ENCODE measurements around the gene MPP3. TPM values are rescaled to one million over a fixed set of nuclear protein-coding genes. Genes with fewer than 3 reads are reported as not detected.

Gene MPP3
- total RNA-seq, 2 experiments from 2014 or later, result 0.37 to 0.41 TPM

DNA sequence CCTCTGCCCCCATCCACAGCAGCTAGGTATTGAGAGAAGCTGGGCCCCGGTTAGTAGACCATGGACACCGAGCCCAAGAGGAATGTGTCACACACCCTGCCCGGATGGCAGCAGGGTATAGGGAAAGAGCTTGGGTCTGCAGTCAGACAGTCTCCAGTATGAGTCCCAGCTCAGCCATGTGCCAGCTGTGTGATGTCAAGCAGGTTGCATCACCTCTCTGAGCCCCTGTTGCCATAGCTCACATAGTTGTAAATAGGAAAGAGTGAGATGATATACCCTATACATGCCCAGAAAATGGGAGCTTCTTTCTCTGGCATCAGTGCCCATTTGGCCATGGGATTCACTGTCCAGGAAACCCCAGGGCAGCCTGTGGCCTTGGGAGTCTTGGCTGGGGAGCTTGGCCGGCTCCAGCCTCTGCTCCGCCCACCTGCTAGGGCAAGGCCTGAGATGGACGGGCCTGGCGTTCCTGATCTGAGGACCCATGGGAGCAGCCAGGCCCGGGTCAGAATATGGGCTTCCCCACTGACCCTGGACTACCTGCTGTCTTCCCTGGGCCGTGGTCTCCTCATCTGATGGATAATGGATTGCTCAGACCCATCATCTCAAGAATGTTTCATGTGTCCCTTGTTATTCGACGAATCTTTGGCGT lies 27.3 kb upstream of the MPP3 start:
- Mint-ChIP-seq H3K4me3 (no peak overlapping the region), H3K9me3 (ENCODE audit: low read depth) (no peaks in the 10 kb centered on the region), H3K27ac (no peak overlapping the region), H3K36me3 (ENCODE audit: low read depth) (no peaks in the 10 kb centered on the region), H3K27me3 (peaks cover 3% of the 10 kb centered on the region), H3K4me1 (no peaks in the 10 kb centered on the region)
- ATAC-seq (peak; percentile 51), DNase-seq (peak; percentile 31)
- POLR2A ChIA-PET, result no interaction called here
- intact Hi-C loops (cut with DNase I, micrococcal nuclease), result no loop called here
- CTCF ChIA-PET, result interaction anchor here (0.6 to 4.1 kb wide), 2 partner anchors 14 to 397 kb away, joined by 3 to 17 read pairs; partner anchors contain the start of gene CD300LG

DNA sequence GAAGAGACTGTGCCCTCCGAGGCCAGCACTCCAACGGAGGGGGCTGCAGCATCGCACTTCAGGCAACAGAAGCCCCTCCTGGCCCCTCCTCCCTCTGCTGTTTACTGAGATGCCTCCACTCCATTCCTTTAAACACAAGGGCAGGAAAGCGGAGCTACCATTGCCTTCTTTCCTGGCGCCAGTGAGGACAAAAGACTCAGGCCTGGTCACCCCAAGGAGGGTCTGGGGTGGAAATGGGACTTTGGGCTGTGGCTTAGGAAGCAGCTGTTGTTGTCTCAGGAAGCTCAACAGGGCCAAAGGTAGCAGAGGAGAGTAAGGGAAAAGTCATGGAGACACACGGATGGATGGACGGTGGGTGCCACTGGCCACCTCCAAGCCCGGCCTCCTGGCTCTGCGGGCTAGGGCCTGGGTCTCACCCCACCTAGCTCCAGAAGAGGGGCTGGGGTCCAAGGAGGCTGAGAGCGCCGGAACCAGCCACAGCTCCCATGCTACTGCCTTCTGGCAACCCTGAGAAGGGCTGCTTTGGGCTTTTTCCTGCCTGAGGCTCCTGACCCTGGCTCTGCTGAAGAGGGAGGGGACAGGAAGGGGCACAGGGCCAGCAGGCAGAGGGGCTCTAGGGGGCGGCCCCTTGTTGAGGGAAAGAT lies 25.1 kb upstream of the MPP3 start:
- no peak overlapping the region for H3K27ac Mint-ChIP-seq
- peaks cover 3% of the 10 kb centered on the region for H3K27me3 Mint-ChIP-seq
- no peak for DNase-seq
- intact Hi-C loops (cut with DNase I, micrococcal nuclease), result no loop called here
- CTCF ChIA-PET, result interaction anchor here (0.5 to 0.9 kb wide), 4 partner anchors 11 to 1416 kb away, joined by 3 to 4 read pairs (median 3); partner anchors contain the start of gene CD300LG
- no peaks in the 10 kb centered on the region for H3K4me1 Mint-ChIP-seq
- no peaks in the 10 kb centered on the region for H3K36me3 Mint-ChIP-seq (ENCODE audit: low read depth)
- no peaks in the 10 kb centered on the region for H3K9me3 Mint-ChIP-seq (ENCODE audit: low read depth)
- ATAC-seq, result no peak
- no peak overlapping the region for H3K4me3 Mint-ChIP-seq
- POLR2A ChIA-PET, result no interaction called here

DNA sequence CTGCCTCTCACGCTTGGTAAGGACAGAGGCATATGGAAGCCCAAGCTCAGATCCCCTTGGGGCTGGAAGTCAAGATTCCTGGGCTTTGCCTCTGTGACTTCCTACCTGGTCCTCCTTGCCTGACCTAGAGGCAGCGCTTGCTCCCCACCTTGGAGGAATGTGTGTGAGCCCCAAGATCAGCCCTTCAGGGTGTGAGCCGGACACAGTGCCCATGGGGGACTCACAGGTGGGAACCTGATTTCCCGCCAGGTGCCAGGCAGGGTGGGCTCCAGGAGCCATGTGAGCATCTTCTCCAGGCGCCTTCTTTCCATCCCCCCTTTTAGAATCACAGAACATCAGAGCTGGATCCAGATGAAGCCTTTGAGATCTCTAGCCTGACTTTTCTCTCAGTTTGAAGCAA lies 24.2 kb upstream of the MPP3 start:
- H3K4me3 Mint-ChIP-seq, result no peak overlapping the region
- H3K27me3 Mint-ChIP-seq, result peaks cover 3% of the 10 kb centered on the region
- H3K9me3 Mint-ChIP-seq (ENCODE audit: low read depth), result no peaks in the 10 kb centered on the region
- intact Hi-C loops (cut with DNase I, micrococcal nuclease), result no loop called here
- ChIA-PET POLR2A (interaction anchor here (0.6 kb wide), 1 partner anchor 328 kb away, joined by 7 read pairs; no protein-coding TSS in a partner anchor), CTCF (interaction anchor here (0.9 kb wide), 3 partner anchors 10 to 22 kb away, joined by 3 to 7 read pairs (median 3); partner anchors contain the start of gene CD300LG)
- no peak overlapping the region for H3K27ac Mint-ChIP-seq
- DNase-seq, result no peak
- no peaks in the 10 kb centered on the region for H3K4me1 Mint-ChIP-seq
- H3K36me3 Mint-ChIP-seq (ENCODE audit: low read depth), result no peaks in the 10 kb centered on the region
- ATAC-seq, result no peak

DNA sequence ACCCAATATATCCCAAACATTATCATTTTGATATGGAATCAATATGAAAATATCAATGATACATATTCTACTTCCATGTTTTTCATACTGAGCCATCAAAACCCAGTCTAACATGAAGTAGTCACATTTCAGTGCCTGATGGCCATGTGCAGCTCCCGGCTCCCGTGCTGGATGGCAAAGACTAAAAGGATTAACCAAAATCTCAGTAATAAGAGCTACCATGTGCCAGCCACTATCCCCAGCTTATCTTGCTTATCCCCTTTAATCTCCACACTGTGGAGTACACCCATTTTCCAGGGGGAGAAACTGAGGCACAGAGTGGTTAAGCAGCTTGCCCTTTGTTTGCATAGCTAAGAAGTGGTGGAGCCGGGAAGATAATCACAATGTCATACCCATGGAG lies 23.2 kb upstream of the MPP3 start:
- no peak overlapping the region for H3K27ac Mint-ChIP-seq
- intact Hi-C loops (cut with DNase I, micrococcal nuclease), result no loop called here
- H3K4me3 Mint-ChIP-seq, result no peak overlapping the region
- ChIA-PET POLR2A (no interaction called here), CTCF (interaction anchor here (0.9 to 1.1 kb wide), 2 partner anchors 23 to 24 kb away, joined by 3 to 7 read pairs; no protein-coding TSS in a partner anchor)
- peaks cover 8% of the 10 kb centered on the region for H3K27me3 Mint-ChIP-seq
- ATAC-seq (no peak), DNase-seq (no peak)
- no peaks in the 10 kb centered on the region for H3K9me3 Mint-ChIP-seq (ENCODE audit: low read depth)
- H3K36me3 Mint-ChIP-seq (ENCODE audit: low read depth), result no peaks in the 10 kb centered on the region
- H3K4me1 Mint-ChIP-seq, result no peaks in the 10 kb centered on the region

DNA sequence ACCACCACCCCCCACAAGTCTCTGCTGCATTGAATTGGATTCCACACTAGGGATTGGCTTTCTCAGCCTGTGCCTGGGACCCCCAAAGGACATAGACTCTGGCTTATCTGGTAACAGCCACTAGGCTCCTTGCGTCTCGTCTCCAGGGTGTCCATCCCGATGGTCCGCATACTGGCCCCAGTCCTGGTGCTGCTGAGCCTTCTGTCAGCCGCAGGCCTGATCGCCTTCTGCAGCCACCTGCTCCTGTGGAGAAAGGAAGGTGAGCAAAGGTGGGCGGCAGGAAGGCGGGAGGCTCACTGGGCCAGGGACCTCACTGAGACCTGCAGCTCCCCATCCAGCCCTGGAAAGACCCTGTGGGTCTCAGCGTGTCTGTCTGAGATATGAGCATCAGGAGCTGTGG lies 22.1 kb upstream of the MPP3 start:
- no peaks in the 10 kb centered on the region for H3K9me3 Mint-ChIP-seq (ENCODE audit: low read depth)
- no peak overlapping the region for H3K4me3 Mint-ChIP-seq
- H3K27me3 Mint-ChIP-seq, result peaks cover 8% of the 10 kb centered on the region
- no peak overlapping the region for H3K27ac Mint-ChIP-seq
- H3K36me3 Mint-ChIP-seq (ENCODE audit: low read depth), result no peaks in the 10 kb centered on the region
- ChIA-PET CTCF (interaction anchor here (0.9 to 1.1 kb wide), 2 partner anchors 9 to 23 kb away, joined by 3 read pairs; no protein-coding TSS in a partner anchor), POLR2A (interaction anchor here (0.7 kb wide), 1 partner anchor 241 kb away, joined by 3 read pairs; no protein-coding TSS in a partner anchor)
- DNase-seq, result no peak
- no peak for ATAC-seq
- H3K4me1 Mint-ChIP-seq, result no peaks in the 10 kb centered on the region
- intact Hi-C loops (cut with DNase I, micrococcal nuclease), result no loop called here

DNA sequence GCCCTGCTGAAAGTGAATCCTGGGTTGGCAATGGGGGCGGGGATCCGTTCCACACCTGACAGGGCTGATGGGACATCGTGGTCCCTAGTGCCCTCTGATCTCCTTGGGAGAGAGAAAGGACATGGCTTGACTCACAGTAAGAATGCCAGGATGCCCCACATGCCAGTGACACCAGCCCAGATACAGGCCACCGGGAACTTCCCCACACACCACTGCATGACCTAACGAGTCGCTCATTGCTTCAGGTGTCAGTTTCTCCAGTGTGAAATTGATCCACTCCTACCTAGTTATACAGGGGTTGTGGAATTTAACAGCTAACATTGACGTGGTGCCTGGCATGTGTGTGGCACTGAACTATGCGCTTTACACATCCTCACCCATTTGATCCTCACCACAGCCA lies 21.6 kb upstream of the MPP3 start:
- intact Hi-C loops (cut with DNase I, micrococcal nuclease), result no loop called here
- Mint-ChIP-seq H3K4me3 (no peak overlapping the region), H3K36me3 (ENCODE audit: low read depth) (no peaks in the 10 kb centered on the region), H3K4me1 (no peaks in the 10 kb centered on the region), H3K27ac (no peak overlapping the region), H3K9me3 (ENCODE audit: low read depth) (no peaks in the 10 kb centered on the region), H3K27me3 (peaks cover 8% of the 10 kb centered on the region)
- ChIA-PET POLR2A (no interaction called here), CTCF (interaction anchor here (0.6 to 1.0 kb wide), 2 partner anchors 9 to 61 kb away, joined by 3 read pairs; no protein-coding TSS in a partner anchor)
- ATAC-seq, result no peak
- DNase-seq, result no peak

DNA sequence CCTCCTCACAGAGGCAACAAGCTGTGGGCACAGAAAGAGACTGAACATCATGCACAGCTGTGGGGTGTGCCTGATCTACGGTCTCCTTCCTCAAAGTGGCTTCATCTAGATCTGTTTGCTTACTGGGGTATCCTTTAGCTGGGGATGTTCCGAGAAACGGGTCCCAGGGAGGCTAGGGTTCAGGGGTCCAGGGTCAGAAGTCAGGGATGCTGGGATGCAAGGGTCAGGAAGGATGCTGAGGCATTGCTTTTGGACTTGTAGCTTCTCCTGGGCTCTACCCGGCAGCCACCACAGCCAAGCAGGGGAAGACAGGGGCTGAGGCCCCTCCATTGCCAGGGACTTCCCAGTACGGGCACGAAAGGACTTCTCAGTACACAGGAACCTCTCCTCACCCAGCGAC lies 20.6 kb upstream of the MPP3 start:
- H3K4me3 Mint-ChIP-seq, result no peak overlapping the region
- ATAC-seq (no peak), DNase-seq (no peak)
- H3K36me3 Mint-ChIP-seq (ENCODE audit: low read depth), result no peaks in the 10 kb centered on the region
- H3K4me1 Mint-ChIP-seq, result no peaks in the 10 kb centered on the region
- POLR2A ChIA-PET, result no interaction called here
- CTCF ChIA-PET, result interaction anchor here (0.6 to 1.0 kb wide), 4 partner anchors 10 to 593 kb away, joined by 3 to 5 read pairs (median 3); no protein-coding TSS in a partner anchor
- peaks cover 12% of the 10 kb centered on the region for H3K27me3 Mint-ChIP-seq
- no peaks in the 10 kb centered on the region for H3K9me3 Mint-ChIP-seq (ENCODE audit: low read depth)
- intact Hi-C loops (cut with DNase I, micrococcal nuclease), result no loop called here
- no peak overlapping the region for H3K27ac Mint-ChIP-seq

DNA sequence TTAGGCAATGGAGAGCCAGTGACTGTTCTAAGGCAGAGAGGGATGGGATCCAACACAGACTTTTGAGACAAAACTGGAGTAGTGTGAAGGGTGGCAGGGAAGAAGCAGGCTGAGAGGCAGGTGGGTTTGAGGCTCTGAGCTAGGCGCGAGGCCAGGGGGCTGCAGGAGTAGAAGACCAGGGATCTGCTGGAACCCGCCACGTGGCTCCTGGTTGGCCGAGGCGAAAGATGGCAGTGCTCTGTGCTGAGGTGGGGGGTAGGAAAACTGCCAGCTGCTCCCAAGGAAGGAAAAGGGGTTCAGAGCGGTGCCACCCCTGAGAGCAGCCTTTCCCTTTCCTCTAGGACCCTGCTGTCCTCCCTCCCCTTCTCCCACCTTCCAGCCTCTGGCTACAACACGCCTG lies 19.6 kb upstream of the MPP3 start:
- no peaks in the 10 kb centered on the region for H3K9me3 Mint-ChIP-seq (ENCODE audit: low read depth)
- intact Hi-C loops (cut with DNase I, micrococcal nuclease), result no loop called here
- DNase-seq, result no peak
- no peaks in the 10 kb centered on the region for H3K4me1 Mint-ChIP-seq
- ChIA-PET CTCF (no interaction called here), POLR2A (no interaction called here)
- H3K27me3 Mint-ChIP-seq, result peaks cover 15% of the 10 kb centered on the region
- no peaks in the 10 kb centered on the region for H3K36me3 Mint-ChIP-seq (ENCODE audit: low read depth)
- no peak overlapping the region for H3K27ac Mint-ChIP-seq
- H3K4me3 Mint-ChIP-seq, result no peak overlapping the region
- no peak for ATAC-seq

DNA sequence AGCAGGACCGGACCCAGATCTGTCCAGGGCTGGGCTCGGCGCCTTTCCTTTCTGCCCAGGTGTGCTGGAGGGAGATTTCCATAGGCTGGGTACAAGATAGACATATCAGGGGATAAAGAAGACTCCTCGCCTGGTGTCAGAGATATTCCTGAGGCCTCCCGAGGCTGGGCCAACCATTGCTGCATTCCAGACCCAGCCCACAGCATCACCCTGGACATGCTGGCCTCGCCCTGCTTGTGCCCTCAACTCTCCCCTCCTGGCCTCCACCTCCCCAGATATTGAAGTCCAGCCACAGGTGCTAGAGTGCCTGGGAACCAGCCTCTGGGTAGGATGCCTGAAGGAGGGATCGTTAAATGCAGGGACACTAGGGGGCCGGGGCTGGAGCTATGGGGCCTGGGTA lies 16.2 kb upstream of the MPP3 start:
- H3K27me3 Mint-ChIP-seq, result peaks cover 15% of the 10 kb centered on the region
- H3K27ac Mint-ChIP-seq, result no peak overlapping the region
- no peaks in the 10 kb centered on the region for H3K36me3 Mint-ChIP-seq (ENCODE audit: low read depth)
- H3K4me1 Mint-ChIP-seq, result no peaks in the 10 kb centered on the region
- ATAC-seq (no peak), DNase-seq (no peak)
- H3K4me3 Mint-ChIP-seq, result no peak overlapping the region
- intact Hi-C loops (cut with DNase I, micrococcal nuclease), result loop anchor here in 1 of 2 experiments (5.0 kb wide), 1 partner anchor 157 kb away; no protein-coding TSS in a partner anchor
- POLR2A ChIA-PET, result no interaction called here
- CTCF ChIA-PET, result no interaction called here
- no peaks in the 10 kb centered on the region for H3K9me3 Mint-ChIP-seq (ENCODE audit: low read depth)

DNA sequence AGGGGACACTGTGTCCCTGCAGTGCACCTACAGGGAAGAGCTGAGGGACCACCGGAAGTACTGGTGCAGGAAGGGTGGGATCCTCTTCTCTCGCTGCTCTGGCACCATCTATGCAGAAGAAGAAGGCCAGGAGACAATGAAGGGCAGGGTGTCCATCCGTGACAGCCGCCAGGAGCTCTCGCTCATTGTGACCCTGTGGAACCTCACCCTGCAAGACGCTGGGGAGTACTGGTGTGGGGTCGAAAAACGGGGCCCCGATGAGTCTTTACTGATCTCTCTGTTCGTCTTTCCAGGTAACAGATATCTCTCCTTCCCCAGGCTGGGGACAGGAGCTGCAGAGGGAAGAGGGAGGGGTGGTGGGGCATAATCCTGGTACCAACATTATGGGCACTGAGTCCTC lies 15.7 kb upstream of the MPP3 start:
- H3K4me1 Mint-ChIP-seq, result no peaks in the 10 kb centered on the region
- H3K27me3 Mint-ChIP-seq, result peaks cover 15% of the 10 kb centered on the region
- ChIA-PET POLR2A (no interaction called here), CTCF (interaction anchor here (0.6 to 0.7 kb wide), 2 partner anchors 173 to 1285 kb away, joined by 3 read pairs; no protein-coding TSS in a partner anchor)
- DNase-seq (no peak), ATAC-seq (no peak)
- H3K4me3 Mint-ChIP-seq, result no peak overlapping the region
- H3K36me3 Mint-ChIP-seq (ENCODE audit: low read depth), result no peaks in the 10 kb centered on the region
- no peak overlapping the region for H3K27ac Mint-ChIP-seq
- intact Hi-C loops (cut with DNase I, micrococcal nuclease), result loop anchor here in 1 of 2 experiments (5.0 kb wide), 1 partner anchor 156 kb away; no protein-coding TSS in a partner anchor
- H3K9me3 Mint-ChIP-seq (ENCODE audit: low read depth), result no peaks in the 10 kb centered on the region

DNA sequence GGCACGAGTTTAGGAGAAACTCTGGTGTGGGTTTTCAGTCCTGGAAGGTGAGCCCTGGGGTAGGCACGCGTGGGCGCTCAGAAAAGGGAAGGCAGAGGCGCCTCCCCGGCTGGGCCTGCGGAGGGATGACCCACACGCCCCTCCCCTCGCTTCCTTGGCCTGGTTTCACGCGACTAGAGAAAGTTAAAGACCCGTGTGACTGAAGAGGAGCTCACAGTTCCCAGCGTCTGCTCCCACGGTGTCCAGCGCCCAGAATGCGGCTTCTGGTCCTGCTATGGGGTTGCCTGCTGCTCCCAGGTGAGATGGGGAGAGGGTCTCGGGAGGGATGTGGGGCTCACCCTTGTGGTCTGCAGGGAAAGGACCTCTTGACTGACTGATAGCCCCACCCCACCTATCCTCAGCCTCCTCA lies 14.0 kb upstream of the MPP3 start, which contains the start of gene CD300LG:
CD300LG (plus strand) TSS at position 214 of the 409 bp plus-strand sequence; CDS start at position 255, 41 bp downstream.
- DNase-seq (no peak), ATAC-seq (no peak)
- H3K27me3 Mint-ChIP-seq, result peaks cover 22% of the 10 kb centered on the region
- no peaks in the 10 kb centered on the region for H3K36me3 Mint-ChIP-seq (ENCODE audit: low read depth)
- no peak within 1 kb of the TSS for H3K27ac Mint-ChIP-seq
- H3K9me3 Mint-ChIP-seq (ENCODE audit: low read depth), result no peaks in the 10 kb centered on the region
- no peaks in the 10 kb centered on the region for H3K4me1 Mint-ChIP-seq
- POLR2A ChIA-PET, result interaction anchor here (0.8 kb wide), 1 partner anchor 163 kb away, joined by 5 read pairs; no protein-coding TSS in a partner anchor
- no peak within 1 kb of the TSS for H3K4me3 Mint-ChIP-seq
- CTCF ChIA-PET, result interaction anchor here (0.7 to 2.7 kb wide), 14 partner anchors 11 to 812 kb away, joined by 3 to 17 read pairs (median 5); no protein-coding TSS in a partner anchor
- intact Hi-C loops (cut with DNase I, micrococcal nuclease), result loop anchor here in 1 of 2 experiments (1.0 to 5.0 kb wide), 3 partner anchors 60 to 155 kb away; no protein-coding TSS in a partner anchor
